HTERT RPE-1 (cell line): ENCODE measurements around the gene ELOF1.

Experiments used
- in situ Hi-C: fragments of 300-500 bp; cut with MboI; formaldehyde crosslinking; loops from 4 replicates; pipeline ENCODE4 v1.14.3; 2020; ENCODE audit warnings: low sequenced_read_pairs

ELOF1 gene

GRCh38 chr19:11535792-11536595 lies 23.0 kb downstream of the ELOF1 start:
- in situ Hi-C loops, result no loop called here

- in situ Hi-C loops, result no loop called here
These were observed 24.1 kb downstream of the ELOF1 start for GRCh38 chr19:11534948-11535347.

GRCh38 chr19:11534538-11534937 lies 24.5 kb downstream of the ELOF1 start:
- in situ Hi-C loops, result no loop called here

GRCh38 chr19:11530432-11530831 lies 28.6 kb downstream of the ELOF1 start:
- in situ Hi-C loops, result no loop called here

GRCh38 chr19:11528551-11529341 lies 30.3 kb downstream of the ELOF1 start, which contains the start of gene ECSIT:
Gene ECSIT (minus strand): TSS chr19:11529134. CDS start chr19:11519170, 9,964 bp downstream.
- in situ Hi-C loops, result no loop called here

- in situ Hi-C loops, result no loop called here
These were observed 39.9 kb downstream of the ELOF1 start for GRCh38 chr19:11519138-11519537.

GRCh38 chr19:11513946-11514345 lies 45.1 kb downstream of the ELOF1 start:
- in situ Hi-C loops, result no loop called here

GRCh38 chr19:11510444-11510843 lies 48.6 kb downstream of the ELOF1 start:
- in situ Hi-C loops, result no loop called here

- in situ Hi-C loops, result no loop called here
These were observed 51.5 kb downstream of the ELOF1 start for GRCh38 chr19:11507370-11508078.

- in situ Hi-C loops, result no loop called here
These were observed 52.1 kb downstream of the ELOF1 start for GRCh38 chr19:11506967-11507366.

GRCh38 chr19:11506101-11506555 lies 52.9 kb downstream of the ELOF1 start:
- in situ Hi-C loops, result no loop called here

GRCh38 chr19:11505504-11506100 lies 53.4 kb downstream of the ELOF1 start, which contains the start of gene ZNF653:
Gene ZNF653 (minus strand): TSS chr19:11505839. CDS start chr19:11505786, 53 bp downstream.
- in situ Hi-C loops, result no loop called here

- in situ Hi-C loops, result no loop called here
These were observed 54.0 kb downstream of the ELOF1 start for GRCh38 chr19:11505032-11505503.

GRCh38 chr19:11504502-11505031 lies 54.5 kb downstream of the ELOF1 start:
- in situ Hi-C loops, result no loop called here
